GM12873 (cell line): ENCODE results near the gene CEBPG.

Source experiments
- CTCF ChIP-seq: IDR thresholded peaks from 2 replicates; pipeline ENCODE4 v1.5.1; 2012; ENCODE audit warnings: low read depth, mild to moderate bottlenecking, moderate library complexity, low read length, control low read depth; ENCODE audit not compliant: insufficient read depth; ENCODE audit errors: missing control alignments

CEBPG gene

GRCh38 chr19:33344573-33344925, 29.0 kb upstream of the CEBPG start:
- no peak for TF ChIP-seq CTCF

- no peak for TF ChIP-seq CTCF
These were observed 28.3 kb upstream of the CEBPG start for GRCh38 chr19:33345163-33345562.

- TF ChIP-seq CTCF = no peak
These were observed 26.8 kb upstream of the CEBPG start for GRCh38 chr19:33346665-33347064.

GRCh38 chr19:33347300-33347699, 26.2 kb upstream of the CEBPG start:
- no peak for TF ChIP-seq CTCF

- TF ChIP-seq CTCF = no peak
These were observed 25.1 kb upstream of the CEBPG start for GRCh38 chr19:33348301-33349010.

GRCh38 chr19:33349319-33350289, 23.9 kb upstream of the CEBPG start:
- TF ChIP-seq CTCF = no peak
